Hematopoietic multipotent progenitor cell (in vitro differentiated cells): ENCODE results near the gene VAV2. TPM values are rescaled to one million over a fixed set of nuclear protein-coding genes. Genes with fewer than 3 reads are reported as not detected.

Experiments
- DNase-seq, 3 donors: peaks; one replicate each; pipeline ENCODE4 v3.0.0-alpha.2; 2011 to 2015; ENCODE audit warnings: low read depth in 2 of 3, low spot score in 2 of 3
- total RNA-seq: library from RNA; depleted of rRNA; stranded (reverse); fragments of >200 nt; gene quantifications from one replicate; pipeline ENCODE4 v1.2.3, GENCODE V29; 2012

Gene VAV2
- total RNA-seq, 1 donor, result 2.2 TPM

DNA sequence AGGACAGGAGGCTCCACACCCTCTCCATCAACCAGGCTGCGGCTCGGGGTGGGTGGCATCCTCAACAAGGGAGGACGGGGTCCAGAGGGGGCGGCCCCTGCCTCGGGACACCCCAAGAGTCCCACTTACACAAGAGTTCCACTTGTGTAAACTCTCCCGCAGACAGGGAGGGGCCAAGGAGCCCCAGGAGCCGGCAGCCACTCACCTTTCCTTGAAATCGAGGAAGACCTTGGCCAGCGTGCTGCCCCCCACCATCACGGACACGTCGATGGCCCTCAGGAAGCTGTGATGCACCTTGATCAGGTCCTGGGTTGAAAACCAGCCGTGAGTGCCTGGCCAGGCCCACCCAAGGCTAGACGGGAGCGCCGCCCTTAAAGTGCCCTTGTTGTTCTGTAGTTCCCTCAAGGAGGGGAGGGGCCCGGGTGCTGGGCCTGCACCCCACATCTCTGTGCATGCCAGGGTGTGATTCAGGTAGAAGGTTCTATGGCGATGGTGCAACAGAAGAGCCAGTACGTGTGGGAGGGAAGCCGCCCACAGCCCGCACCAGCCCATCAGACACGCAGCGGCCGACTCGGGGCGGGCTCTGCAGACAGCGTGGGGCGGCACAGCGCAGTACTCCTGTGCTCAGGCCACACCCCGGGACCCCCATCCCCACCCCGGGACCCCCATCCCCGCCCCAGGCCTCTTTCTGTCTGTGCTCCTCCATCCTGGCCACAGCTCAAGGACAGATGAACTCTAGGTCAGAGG lies 186.1 kb downstream of the VAV2 start:
- no peak for DNase-seq

DNA sequence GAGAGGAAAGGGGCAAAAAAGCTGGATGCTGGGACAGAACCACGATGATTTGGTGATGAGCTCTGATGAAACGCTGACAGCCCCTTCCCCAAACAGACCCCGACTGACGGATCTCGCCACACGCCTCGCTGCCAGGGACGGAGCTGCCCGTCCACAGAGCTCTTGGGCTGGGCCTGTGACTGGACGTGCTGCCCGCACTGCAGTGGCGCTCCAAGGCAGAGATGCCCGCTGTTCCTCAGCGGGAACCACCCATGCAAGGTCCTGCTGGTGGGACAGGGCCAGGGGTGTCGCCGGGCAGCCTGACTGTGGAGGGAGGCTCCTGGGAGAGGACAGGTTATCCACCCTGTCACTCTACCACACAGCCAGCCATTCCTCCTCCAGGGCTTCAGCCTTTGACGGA lies 187.9 kb downstream of the VAV2 start:
- DNase-seq, result no peak

DNA sequence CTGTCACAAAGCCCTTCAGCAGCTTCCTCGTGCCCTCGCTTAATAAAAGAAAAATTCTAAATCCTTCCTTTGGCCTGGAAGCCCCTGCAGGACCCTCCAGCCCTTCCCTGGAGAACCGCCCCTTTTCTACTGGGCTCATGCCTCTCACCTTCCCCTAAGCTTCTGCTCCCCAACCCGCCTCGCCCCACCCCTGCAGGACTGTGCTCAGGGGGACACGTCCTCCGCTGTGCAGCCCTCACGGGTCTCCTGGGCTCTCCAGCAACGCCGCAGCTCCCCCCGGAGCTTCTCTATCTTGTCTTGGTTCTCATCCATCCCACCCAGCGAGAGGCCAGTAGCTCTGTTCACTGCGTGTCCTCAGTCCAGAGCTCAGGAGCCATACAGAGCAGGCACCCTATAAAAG lies 188.4 kb downstream of the VAV2 start:
- DNase-seq, result no peak

DNA sequence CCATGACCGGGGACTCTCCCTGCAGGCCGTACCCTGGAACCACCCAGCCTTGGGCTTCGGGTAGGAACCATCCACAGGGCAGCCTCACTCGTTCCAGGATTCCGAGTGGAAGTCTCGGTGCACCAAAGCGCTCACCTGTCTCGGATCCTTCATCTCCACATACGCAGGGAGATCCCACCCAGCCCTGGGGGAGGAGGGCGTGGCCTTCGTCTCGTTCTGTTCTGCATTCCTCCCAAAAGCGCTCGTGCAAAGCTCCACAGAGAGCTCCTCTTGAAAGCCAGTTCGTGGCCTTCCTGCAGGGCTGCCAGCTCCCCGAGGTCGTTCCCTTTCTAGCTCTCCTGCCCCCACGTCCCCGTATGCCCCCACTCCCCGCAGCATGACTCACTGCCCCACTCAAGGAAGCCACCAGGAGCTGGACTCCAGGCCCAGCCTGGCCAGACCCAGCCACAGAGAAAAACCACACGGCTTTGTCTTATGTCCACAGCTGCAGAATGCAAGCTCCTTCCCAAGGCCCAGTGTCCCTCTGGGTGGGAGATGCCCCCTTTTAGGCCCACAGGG lies 189.0 kb downstream of the VAV2 start:
- no peak for DNase-seq

DNA sequence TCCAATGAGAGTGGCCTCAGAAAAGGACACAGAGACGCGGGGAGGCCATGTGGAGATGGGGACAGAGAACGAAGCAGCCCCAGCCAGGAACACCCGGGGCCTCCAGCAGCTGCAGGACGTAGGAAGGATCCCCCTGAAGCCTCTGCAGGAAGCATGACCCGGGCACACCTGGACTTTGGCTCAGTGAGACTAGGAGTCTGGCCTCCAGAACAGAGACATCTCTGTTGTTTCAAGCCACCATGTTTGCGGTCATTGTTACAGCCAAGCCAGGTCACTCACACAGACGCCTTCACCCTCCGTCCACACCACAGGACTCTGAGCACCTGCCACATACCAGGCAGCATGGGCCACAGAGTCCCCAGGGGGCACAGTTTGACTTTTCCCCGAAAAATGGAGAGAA lies 190.4 kb downstream of the VAV2 start:
- no peak for DNase-seq

DNA sequence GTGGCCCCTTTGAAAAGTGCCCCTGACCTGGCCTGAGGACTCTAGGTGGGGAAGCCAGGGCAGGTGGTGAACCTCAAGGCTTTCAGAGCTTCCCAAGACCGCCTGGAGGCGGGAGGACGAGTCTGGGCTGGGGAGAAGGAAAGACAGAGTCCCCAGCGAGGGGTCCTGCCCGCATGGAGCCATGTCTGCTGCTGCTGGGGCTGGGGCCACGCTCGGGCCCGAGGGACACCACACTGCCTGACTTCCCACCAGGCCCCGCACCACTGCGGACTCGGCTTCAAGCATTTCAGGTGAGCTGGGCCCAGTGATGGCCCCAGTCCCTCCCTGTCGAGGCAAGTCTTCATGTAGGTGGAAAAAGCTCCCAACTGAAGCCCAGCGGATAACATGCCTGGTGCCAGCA lies 191.9 kb downstream of the VAV2 start:
- no peak for DNase-seq

DNA sequence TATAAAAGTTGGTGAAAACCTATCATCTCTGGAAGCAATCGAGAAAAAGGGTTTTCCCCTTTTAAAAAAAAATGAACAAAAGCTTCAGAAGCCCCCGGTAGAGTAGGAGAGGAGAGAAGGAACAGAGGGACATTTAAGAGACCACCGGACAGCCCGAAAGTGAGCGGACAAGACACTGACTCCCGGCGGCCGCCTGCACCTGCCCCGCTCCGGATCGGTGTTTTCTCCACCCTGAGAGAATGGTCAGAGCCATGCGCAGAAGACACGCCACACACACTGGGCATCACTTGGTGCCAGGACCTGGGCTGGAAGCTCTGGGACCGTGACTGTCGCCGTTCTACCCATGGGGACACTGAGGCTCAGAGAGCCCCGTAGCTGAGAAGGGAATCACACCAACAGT lies 192.4 kb downstream of the VAV2 start:
- no peak for DNase-seq

DNA sequence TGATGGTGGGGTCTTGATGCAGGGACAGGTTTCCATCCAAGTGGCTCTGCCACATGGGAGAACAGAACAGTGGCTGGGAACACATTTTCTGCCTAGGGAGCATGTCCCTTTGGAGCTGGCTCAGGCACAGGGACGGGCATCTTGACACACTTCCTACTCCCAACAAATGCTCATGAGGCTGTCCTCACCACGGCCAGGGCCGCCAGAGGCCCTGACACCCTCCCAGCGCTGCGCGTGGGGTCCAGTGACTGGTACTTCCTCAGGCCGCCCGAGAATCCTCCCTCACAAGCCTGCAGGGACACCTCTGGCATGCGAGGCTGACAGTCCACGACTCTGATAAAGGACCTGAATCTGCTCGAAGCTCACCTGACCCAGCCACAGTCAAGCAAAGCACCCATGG lies 193.0 kb downstream of the VAV2 start:
- no peak for DNase-seq

DNA sequence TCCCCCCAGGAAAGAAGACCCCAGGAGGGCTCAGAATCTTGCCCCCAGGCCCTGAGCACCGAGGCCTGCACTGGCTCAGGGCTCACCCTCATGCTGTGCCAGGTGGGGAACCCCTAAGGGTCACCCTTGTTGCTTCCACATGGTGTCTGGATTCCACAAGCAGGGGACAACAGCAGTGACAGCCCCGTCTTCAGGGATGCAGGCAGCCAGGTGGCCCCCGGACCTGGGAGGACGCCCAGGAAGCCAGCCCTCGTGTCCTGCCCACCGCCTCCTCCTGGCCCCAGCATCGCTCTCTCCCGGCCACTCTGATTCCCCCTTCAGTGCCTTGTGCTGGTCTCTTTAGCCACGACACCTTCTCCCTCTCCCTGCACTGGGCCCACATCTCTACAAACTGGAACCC lies 194.0 kb downstream of the VAV2 start:
- DNase-seq, result no peak

DNA sequence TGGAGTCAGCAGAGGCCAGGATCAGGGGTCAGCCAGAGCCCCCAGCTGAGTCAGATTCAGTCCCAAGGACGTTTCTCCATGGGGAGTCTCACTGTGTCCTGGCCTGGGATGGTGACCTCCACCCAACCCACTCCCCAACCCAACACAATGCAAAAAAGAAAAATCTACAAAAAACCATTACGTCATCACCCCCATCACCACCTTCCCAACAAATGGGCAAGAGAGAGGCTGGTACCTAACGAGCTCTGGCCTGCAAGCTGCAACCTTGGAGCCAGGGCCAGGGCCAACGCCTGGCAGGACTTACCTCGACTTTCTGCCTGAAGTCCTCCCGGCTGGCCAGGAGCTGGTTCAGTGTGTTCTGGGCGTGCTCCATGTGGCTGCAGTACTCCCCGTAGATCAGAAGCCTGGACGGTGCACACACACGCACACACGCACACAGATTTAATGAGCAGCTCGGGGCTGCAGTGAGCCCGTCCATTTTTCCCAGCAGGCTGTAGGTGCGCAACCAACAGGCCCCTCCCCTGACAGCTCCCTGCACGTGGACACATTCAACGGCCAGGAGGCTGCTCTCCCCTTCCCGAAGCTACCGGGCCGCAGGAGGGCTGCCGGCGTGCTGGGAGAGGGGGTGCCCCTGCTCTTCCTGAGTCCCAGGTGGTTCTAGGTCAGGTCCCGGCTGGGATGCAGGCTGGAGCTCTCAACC lies 194.6 kb downstream of the VAV2 start:
- no peak for DNase-seq

DNA sequence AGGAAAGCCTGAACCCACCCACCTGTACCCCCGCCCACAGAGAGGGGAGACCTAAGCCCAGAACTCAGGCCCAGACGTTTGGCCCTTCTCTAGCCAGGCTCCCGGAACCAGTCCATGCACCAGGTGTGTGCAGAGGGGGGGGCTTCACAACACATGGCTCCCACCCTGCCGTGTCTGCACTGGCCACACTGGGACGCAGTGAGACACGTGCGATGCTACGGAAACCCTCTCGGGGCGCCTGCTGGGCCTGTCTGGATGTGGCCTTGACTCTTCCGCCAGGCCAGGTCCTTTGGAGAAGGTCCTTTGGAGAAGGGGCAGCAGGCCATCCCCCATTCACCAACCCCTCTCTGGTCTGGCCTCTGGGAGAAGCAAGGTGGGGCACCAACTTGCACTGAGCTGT lies 195.6 kb downstream of the VAV2 start:
- DNase-seq, result no peak

DNA sequence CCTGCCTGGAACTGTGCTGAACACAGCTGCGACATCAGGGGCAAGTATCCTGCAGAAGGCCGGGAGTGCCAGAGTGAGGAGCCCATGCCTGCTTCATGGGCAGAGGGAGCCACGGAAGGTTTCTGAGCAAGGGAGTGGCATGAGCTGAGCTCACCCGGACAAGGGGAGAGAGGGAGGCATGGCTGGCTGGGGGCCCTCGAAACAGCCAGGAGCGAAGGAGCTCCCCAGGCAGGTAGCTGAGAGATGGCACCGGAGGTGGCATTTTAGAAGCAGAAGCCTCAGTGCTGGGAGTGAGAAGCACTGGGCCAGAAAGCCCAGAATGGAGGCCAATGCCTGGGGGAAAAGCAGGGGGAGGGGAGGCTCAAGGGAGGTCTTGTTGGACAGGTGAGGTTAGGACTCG lies 197.1 kb downstream of the VAV2 start:
- no peak for DNase-seq

DNA sequence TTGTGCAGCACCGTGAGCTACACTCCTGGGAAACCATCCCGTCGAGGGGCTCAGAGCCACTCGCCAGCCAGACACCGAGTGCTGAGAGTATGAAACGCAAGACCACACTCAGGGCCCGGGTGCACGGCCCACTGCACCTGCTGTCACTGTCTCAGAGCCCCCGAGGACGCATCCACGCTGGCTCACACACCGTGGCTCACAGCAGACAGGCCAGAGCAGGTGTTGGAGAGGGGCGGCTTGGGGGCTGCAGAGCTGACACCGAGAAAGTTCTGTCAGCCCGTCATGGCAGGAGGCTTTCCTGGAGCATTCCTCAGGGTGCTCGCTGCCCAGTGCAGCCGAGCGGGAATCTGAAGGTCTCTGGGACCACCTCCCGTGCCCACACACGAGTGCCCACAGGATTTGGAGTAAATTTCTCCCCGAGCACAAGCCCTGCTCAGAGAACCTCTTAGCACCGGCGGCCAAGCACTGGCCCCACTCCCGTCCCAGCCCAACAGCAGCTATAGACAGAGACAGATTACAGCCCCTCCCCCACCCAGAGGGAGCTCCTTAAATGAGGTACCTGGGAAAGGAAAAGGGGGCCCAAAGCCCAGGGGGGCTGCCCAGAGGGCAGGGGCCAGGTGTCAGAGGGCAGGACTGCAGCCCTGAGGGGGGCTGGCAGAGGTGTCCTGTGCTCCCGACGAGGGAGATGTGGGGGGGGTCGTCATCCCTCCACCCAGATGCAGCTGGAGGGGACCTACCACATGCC lies 197.9 kb downstream of the VAV2 start:
- DNase-seq, result no peak

DNA sequence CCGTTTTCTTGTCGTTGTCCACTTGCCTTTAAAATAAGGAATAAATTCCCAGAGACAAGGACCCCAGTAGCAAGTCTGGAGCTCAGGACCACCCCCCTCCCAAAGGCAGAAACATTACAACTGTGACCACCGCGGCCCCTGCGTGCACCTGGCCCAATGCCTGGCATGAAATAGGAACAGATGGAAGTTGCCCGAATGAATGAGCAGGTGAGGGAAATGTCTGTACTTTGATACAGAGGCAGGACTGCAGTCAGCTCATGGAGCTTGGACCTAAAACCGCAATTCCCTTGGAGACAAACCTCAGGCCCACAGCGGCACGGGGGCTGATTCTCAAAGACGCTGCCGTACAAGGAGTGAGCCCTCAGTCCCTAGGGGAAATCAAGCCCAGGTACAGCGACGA lies 198.7 kb downstream of the VAV2 start:
- DNase-seq, result no peak

DNA sequence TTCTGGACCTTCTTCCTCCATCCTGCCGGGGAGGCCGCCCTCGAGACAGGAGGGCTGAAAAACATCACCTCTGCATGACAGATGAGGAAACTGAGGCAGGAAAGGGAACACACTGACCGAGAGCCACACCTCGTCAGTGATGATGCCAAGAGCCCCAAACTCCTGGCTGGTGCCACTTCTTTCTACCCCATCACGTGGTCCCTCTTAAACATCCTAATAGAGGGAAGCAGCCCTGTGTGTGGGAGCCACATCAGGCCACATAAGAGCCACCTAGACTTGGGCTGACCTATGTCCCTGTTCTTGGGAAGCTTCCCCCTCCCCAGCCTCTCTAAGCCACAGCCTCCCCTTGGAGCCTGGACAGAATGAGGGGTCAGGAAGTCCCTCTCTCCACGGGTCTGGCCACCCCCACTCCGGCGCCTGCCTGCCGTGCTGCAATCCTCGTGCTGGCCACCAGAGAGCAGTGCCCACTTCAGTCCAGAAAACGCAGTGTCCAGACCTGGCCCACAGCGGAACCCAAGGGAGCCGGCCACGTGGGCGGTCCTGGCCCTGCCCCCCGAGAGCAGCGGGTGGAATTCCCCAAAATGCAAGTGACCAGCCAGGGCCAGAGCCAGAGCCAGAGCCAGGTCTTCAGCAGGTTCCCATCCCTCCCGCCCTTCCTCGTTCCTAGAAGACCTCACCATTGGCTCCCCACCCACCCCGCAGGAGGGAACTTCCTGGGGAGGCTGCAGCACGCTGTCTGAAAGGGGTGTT lies 199.2 kb downstream of the VAV2 start:
- peak in 2 of 3 donors; percentile 47 to 48 for DNase-seq

DNA sequence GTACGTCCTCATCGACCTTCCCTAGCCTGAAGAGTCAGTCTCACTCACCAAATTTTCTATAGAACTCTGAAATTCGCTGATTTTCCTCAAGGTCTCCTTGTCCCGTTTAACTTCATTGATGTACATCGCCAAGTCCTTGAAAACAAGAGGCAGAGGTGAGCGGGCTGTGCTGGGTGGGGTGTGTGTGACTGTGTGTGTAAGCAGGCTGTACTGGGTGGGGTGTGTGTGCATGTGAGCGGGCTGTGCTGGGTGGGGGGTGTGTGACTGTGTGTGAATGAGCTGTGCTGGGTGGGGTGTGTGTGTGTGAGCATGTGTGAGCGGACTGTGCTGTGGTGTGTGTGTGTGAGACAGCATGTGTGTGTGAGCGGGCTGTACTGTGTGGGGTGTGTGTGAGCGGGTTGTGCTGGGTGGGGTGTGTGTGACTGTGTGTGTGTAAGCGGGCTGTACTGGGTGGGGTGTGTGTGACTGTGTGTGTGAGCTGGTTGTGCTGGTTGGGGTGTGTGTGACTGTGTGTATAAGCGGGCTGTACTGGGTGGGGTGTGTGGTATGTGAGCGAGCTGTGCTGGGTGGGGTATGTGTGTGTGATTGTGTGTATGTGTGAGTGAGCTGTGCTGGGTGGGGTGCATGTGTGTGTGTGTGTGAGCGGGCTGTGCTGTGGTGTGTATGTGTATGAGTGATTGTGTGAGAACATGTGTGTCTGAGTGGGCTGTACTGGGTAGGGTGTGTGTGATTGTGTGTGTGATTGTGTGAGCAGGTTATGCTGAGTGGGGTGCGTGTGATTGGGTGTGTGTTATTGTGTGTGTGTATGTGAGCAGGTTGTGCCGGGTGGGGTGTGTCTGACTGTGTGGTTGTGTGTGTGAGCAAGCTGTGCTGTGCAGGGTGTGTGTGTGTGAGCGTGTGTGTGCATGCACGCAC lies 200.1 kb downstream of the VAV2 start:
- DNase-seq, result no peak

DNA sequence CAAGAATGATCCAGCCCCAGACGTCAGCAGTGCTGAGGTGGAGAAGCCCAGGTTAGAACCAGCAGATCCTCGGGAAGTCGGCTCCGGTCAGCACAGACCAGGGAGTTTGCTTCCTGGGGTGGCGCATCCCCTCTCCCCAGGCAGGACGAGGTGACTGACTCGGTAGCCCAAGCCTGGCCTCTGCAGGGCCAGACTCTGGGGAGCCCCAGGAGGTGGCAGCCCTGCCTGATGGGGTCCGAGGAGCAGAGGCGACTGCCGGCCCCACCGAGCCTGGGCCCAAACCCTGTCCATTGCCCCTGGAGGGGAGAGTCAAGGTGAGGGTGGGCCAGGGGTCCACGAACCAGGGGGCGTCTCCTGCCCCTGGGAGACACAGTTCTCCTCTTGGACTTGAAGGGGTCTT lies 201.1 kb downstream of the VAV2 start:
- no peak for DNase-seq

DNA sequence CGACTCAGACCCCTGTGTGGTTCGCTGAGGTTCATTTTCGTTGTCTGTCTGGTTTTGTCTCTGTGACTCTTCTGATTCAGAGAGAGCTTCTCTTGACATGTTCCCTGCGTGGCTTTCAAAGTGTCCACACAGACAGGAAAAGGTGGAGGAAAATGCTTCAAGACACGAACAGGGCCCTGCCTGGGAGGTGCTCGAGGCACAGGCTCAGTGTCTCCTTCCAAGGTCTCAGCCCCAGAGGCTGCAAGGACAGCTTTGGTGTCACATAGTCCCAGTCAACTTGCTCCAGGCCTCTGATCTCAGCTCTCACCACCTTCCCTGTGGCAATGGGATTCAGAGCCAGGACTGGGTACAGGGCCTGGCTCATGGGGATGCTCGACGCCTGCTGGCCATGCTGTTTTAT lies 202.3 kb downstream of the VAV2 start:
- DNase-seq, result peak in 1 of 3 donors; percentile 6

DNA sequence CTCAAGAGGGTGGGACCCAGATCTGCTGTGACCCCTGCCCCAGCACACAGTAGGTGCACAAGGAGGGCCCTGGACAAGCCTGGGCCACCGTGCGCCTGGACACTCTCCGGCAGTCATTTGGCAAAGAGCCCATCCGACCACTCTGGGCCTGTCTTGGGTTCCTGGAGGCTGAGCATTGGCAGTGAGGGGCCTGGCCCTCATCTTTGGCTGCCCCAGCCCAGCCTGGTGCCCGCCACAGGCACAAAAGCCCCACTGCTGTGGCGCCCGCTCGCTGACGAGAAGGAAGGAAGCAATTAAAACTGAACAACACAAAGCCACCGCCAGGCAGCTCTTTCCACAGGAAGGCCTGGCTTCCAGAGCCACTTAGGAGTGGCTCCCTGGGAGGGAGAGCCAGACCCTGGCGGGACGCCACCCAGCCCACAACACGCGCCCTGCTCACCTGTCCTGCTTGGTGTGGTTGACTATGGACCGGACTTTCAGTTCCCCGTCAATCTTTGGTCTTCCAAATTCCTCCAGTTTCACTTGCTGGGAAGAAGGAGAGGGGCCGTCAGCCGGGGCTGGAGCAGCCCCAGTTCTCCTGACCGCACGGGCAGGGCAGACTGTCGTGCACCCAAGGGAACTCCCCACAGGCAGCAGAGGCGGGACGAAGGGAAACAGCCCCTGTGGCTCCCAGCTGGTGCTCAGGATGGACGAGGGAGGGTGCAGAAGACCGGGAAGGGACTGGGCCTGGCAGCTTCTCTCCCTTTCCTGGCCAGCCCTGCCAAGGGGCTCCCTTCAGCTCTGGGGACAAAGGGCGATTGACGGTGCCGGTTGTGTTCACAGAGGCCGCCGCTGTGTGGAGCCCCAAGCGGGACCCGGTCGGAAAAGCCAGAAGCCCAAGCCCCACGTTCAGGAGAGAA lies 203.1 kb downstream of the VAV2 start:
- DNase-seq, result peak in 2 of 3 donors; percentile 42 to 69
